OCI-LY1 (cell line): ENCODE measurements around the gene DOCK3.

Source experiments
- CTCF ChIP-seq: fragments of 200-600 bp; sonication (generic), shearing (Covaris generic); IDR thresholded peaks from 2 replicates; pipeline ENCODE4 v1.5.1; 2017; ENCODE audit warnings: mild to moderate bottlenecking, antibody characterized with exemption, low read length, moderate library complexity, mixed read lengths
- EZH2 ChIP-seq: fragments of 200-600 bp; sonication (generic), shearing (Covaris generic); IDR thresholded peaks from 2 replicates; pipeline ENCODE4 v1.8.0; 2017; ENCODE audit warnings: borderline replicate concordance, mixed run types, mild to moderate bottlenecking, antibody characterized with exemption, low read length, moderate library complexity, mixed read lengths

GRCh38 chr3:51122944-51123343, 448.2 kb downstream of the DOCK3 start:
- TF ChIP-seq CTCF (no peak), EZH2 (no peak)
